ENCODE data around the gene TICAM1. TPM values are rescaled to one million over a fixed set of nuclear protein-coding genes. Genes with fewer than 3 reads are reported as not detected.
A peak's percentile ranks its signal among the peaks of the same experiment; 100 is the strongest.

The TICAM1 gene
- total and polyA plus RNA-seq, 2 of the 13 experiments (the other 11 are each of a cell fraction or from before 2014, with no cell fraction given), result 0.33 to 0.95 TPM

DNA sequence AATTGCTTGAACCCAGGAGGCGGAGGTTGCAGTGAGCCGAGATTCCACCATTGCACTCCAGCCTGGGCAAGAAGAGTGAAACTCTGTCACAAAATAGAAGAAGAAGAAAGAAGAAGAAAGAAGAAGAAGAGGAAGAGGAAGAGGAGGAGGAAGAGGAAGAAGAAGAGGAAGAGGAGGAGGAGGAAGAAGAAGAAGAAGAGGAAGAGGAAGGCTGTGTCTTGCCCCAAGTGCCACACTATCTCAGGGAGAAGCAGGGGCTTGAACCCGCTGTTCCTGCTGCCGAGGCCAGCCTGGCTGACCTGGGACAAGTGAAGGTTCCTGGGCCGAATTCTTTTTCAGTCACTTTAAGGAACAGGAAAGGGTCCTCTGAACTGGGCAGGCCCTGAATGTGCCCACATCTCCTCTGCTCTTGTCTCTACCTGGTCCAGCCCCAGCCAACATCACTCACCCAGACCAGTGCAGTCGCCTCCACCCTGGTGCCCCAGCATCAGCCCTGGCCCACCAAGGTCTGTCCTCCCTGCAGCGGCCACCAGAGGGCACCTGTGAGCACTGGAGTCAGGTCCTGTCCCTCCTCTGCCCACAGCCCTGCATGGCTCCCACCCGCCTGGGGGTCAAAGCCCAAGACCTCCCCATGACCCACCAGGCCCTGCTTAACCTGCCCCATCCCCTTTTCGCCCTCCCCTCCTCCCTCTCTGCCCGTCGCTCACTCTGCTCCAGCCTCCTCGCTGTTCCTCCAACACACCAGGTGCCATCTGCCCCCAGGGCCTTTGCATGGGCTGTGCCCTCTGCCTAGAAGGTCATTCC lies 20.0 kb downstream of the TICAM1 start:
- ChIA-PET POLR2A (interaction anchor here (1.0 to 1.8 kb wide), 2 partner anchors 19 to 59 kb away, joined by 5 to 9 read pairs; partner anchors contain the start of gene TICAM1), CTCF (ENCODE audit: low intra/inter-chr PET ratio, low total read pairs) (interaction anchor here (1.1 to 2.6 kb wide), 4 partner anchors 37 to 218 kb away, joined by 3 to 27 read pairs (median 5); no protein-coding TSS in a partner anchor)
- FAIRE-seq (peak; percentile 71), DNase-seq (ENCODE audit: low spot score) (peak; percentile 63), ATAC-seq (peak; percentile 76)
- Histone ChIP-seq H3K27ac (ENCODE audit: extremely low read length, insufficient read depth, low read length) (no peak overlapping the region), H3K36me3 (replicated peaks in 1 of 2; ENCODE audit: control insufficient read depth in 1 of 2, insufficient read depth in 2 of 2, low read length in 2 of 2) (peaks cover 1% of the 10 kb centered on the region in 2 experiments; a peak in 1 of 5 replicates), H3K9me3 (ENCODE audit: low read length) (no peaks in the 10 kb centered on the region), H3K79me2 (ENCODE audit: insufficient read depth, low read length) (no peaks in the 10 kb centered on the region), H3K9ac (ENCODE audit: insufficient read depth, low read depth, low read length) (no peak overlapping the region), H3K4me1 (ENCODE audit: insufficient read depth, low read length) (peaks cover 58% of the 10 kb centered on the region), H4K20me1 (ENCODE audit: insufficient read depth, low read length) (no peaks in the 10 kb centered on the region), H3K4me2 (ENCODE audit: low read depth, low read length) (0 out of 2 replicates have a peak overlapping the region, but pooled peaks have one; percentile 2), H2AFZ (ENCODE audit: low read length) (no peak overlapping the region), H3K27me3 (ENCODE audit: control insufficient read depth in 1 of 2, insufficient read depth in 2 of 2, low read length in 2 of 2) (no peaks in the 10 kb centered on the region), H3K4me3 (replicated peaks in 1 of 3; ENCODE audit: insufficient read depth in 1 of 3, low read depth in 2 of 3, low read length in 3 of 3) (no peak overlapping the region; a peak in 1 of 6 replicates)
- 51% methylated on average over 10 of the region's 12 CpGs for WGBS (ENCODE audit: low lambda C conversion rate)
- intact Hi-C loops (cut with micrococcal nuclease; ENCODE audit: unreplicated experiment) (no loop called here), in situ Hi-C loops (cut with HindIII; ENCODE audit: extremely low pct_ligation_motif_present, low pct_unique_long_range_greater_than_20kb) (loop anchor here (5.0 kb wide), 2 partner anchors 101 to 221 kb away; no protein-coding TSS in a partner anchor)
- no TSS peak for BruUV-seq (replicated peaks)
- TF ChIP-seq SIX4 (CRISPR knock-in tag; IDR thresholded peaks at IDR 0.05), result no peak
- TF ChIP-seq, protein P1, sequence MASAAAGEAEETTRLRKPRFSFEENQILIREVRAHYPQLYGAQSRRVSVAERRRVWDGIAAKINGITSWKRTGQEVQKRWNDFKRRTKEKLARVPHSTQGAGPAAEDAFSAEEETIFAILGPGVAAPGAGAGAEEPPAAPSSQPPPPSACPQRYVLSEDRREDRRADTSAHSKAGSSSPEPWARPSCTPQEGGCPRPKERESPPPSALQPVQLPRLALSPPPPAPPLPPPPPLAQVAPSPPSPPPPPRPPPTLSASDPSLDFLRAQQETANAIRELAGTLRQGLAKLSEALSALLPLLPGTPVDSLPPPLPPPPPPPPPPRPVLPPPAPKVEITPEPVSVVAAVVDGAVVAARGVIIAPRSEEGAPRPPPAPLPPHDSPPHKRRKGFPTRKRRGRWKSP (CRISPR knock-in tag; IDR thresholded peaks at IDR 0.05), result 0 out of 2 replicates have a peak, but pooled peaks have one; percentile 21
- no peak for TF ChIP-seq SMAD9 (CRISPR knock-in tag; IDR thresholded peaks at IDR 0.05)
- TF ChIP-seq WIZ (CRISPR knock-in tag; IDR thresholded peaks at IDR 0.05), result no peak
- TF ChIP-seq FOSL2 (CRISPR knock-in tag; IDR thresholded peaks at IDR 0.05), result peak; percentile 33; the same call in 1 of the 2 replicates
- TF ChIP-seq ZMYM4 (CRISPR knock-in tag; IDR thresholded peaks at IDR 0.05), result peak; percentile 22; the same call in 1 of the 2 replicates
- TF ChIP-seq CHD4 (IDR thresholded peaks at IDR 0.05; ENCODE audit: borderline replicate concordance, low read length), result no peak
- TF ChIP-seq, protein P2, sequence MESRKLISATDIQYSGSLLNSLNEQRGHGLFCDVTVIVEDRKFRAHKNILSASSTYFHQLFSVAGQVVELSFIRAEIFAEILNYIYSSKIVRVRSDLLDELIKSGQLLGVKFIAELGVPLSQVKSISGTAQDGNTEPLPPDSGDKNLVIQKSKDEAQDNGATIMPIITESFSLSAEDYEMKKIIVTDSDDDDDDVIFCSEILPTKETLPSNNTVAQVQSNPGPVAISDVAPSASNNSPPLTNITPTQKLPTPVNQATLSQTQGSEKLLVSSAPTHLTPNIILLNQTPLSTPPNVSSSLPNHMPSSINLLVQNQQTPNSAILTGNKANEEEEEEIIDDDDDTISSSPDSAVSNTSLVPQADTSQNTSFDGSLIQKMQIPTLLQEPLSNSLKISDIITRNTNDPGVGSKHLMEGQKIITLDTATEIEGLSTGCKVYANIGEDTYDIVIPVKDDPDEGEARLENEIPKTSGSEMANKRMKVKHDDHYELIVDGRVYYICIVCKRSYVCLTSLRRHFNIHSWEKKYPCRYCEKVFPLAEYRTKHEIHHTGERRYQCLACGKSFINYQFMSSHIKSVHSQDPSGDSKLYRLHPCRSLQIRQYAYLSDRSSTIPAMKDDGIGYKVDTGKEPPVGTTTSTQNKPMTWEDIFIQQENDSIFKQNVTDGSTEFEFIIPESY (CRISPR knock-in tag; IDR thresholded peaks at IDR 0.05), result peak; percentile 82
- TF ChIP-seq ZNF879 (CRISPR knock-in tag; IDR thresholded peaks at IDR 0.05), result 0 out of 2 replicates have a peak, but pooled peaks have one; percentile 54
- TF ChIP-seq, protein P3, sequence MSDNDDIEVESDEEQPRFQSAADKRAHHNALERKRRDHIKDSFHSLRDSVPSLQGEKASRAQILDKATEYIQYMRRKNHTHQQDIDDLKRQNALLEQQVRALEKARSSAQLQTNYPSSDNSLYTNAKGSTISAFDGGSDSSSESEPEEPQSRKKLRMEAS (IDR thresholded peaks at IDR 0.05), result 0 out of 2 replicates have a peak, but pooled peaks have one; percentile 20
- peak; percentile 79; the same call in 1 of the 2 replicates for TF ChIP-seq HNRNPL (IDR thresholded peaks at IDR 0.05; ENCODE audit: low read depth, low read length)
- peak; percentile 64; the same call in 1 of the 2 replicates for TF ChIP-seq ZSCAN25 (CRISPR knock-in tag; IDR thresholded peaks at IDR 0.05)
- TF ChIP-seq, protein P4, sequence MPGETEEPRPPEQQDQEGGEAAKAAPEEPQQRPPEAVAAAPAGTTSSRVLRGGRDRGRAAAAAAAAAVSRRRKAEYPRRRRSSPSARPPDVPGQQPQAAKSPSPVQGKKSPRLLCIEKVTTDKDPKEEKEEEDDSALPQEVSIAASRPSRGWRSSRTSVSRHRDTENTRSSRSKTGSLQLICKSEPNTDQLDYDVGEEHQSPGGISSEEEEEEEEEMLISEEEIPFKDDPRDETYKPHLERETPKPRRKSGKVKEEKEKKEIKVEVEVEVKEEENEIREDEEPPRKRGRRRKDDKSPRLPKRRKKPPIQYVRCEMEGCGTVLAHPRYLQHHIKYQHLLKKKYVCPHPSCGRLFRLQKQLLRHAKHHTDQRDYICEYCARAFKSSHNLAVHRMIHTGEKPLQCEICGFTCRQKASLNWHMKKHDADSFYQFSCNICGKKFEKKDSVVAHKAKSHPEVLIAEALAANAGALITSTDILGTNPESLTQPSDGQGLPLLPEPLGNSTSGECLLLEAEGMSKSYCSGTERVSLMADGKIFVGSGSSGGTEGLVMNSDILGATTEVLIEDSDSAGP (CRISPR knock-in tag; IDR thresholded peaks at IDR 0.05; ENCODE audit: borderline replicate concordance), result peak; percentile 23; the same call in 1 of the 2 replicates
- peak; percentile 27; the same call in 1 of the 2 replicates for TF ChIP-seq HNF4A (CRISPR knock-in tag; IDR thresholded peaks at IDR 0.05)
- TF ChIP-seq ZSCAN21 (CRISPR knock-in tag; IDR thresholded peaks at IDR 0.05; ENCODE audit: borderline replicate concordance), result peak; percentile 25; the same call in 1 of the 2 replicates
- no peak for TF ChIP-seq SNAPC2 (CRISPR knock-in tag; IDR thresholded peaks at IDR 0.05)
- TF ChIP-seq, protein P5, sequence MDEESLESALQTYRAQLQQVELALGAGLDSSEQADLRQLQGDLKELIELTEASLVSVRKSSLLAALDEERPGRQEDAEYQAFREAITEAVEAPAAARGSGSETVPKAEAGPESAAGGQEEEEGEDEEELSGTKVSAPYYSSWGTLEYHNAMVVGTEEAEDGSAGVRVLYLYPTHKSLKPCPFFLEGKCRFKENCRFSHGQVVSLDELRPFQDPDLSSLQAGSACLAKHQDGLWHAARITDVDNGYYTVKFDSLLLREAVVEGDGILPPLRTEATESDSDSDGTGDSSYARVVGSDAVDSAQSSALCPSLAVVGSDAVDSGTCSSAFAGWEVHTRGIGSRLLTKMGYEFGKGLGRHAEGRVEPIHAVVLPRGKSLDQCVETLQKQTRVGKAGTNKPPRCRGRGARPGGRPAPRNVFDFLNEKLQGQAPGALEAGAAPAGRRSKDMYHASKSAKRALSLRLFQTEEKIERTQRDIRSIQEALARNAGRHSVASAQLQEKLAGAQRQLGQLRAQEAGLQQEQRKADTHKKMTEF (CRISPR knock-in tag; IDR thresholded peaks at IDR 0.05), result peak; percentile 35; the same call in 1 of the 2 replicates

Data from HepG2 (cell line).